ENCODE results near the gene SND1.

GRCh38 chr7:128025380-128025779, 373.4 kb downstream of the SND1 start:
- TF ChIP-seq CTCF (IDR thresholded peaks at IDR 0.05; ENCODE audit: low read length) (no peak), EZH2 (IDR thresholded peaks at IDR 0.05; ENCODE audit: borderline replicate concordance, low read length) (no peak)

Data from OCI-LY1 (cell line).